GM21717 (cell line): Measurements from ENCODE around the gene COPS4.
A peak's percentile ranks its signal among the peaks of the same experiment; 100 is the strongest.
"Not testable (repeated sequence)": the region's sequence is repeated elsewhere in the genome, so short reads cannot be mapped to it uniquely, and the experiment has no call there.

ENCODE experiments used
- ATAC-seq: cut with Tn5 transposase; IDR thresholded peaks from one replicate; pipeline ENCODE4 v1.9.1; 2021; ENCODE audit warnings: mild to moderate bottlenecking, moderate library complexity; ENCODE audit not compliant: unreplicated experiment

The COPS4 gene

DNA sequence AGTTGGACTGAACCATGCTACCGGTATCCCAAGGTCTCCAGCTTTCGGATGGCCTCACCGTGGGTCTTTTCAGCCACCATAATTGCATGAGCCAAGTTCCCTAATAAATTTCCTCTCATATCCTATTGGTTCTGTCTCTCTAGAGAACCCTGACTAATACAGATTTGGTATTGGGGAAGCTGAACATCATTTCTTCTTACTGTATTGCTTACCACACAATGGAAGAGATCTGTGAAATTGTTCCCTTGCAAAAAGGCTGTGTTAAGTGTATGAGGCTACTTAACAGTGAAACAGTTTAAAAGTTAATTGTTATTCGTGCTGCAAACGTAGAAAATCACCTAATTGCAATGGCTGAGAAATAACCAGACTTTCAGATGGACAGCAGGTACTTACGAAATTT lies 45.6 kb downstream of the COPS4 start:
- ATAC-seq: no peak

GRCh38 chr4:83082777-83083176 lies 47.8 kb downstream of the COPS4 start:
- ATAC-seq: no peak

DNA sequence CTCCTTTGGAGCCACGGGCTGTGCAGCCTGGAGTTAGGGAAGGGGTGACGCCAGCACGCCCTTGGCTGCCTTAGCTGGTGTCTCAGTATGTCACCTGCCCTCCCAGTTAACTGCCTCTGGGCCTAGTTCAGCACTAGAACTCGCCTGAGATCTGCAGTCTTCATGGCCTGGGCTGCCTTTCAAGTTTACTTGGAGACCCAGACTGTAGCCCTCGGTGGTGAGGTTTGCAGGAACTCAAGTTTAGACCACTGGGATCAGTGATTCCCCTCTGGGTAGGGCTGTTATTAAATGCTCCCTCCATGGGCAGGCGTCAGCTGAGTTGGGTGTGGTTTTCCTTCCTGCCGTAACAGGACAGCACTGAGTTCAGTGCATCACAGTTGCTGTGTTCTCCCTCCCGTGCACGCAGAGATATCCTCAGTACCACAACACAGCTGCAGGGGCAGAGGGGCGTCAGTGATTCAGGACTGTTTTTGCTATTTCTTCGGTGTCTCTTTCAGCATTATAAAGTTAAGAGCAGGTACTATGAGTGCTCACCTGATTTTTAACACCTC lies 49.0 kb downstream of the COPS4 start:
- ATAC-seq: no peak

DNA sequence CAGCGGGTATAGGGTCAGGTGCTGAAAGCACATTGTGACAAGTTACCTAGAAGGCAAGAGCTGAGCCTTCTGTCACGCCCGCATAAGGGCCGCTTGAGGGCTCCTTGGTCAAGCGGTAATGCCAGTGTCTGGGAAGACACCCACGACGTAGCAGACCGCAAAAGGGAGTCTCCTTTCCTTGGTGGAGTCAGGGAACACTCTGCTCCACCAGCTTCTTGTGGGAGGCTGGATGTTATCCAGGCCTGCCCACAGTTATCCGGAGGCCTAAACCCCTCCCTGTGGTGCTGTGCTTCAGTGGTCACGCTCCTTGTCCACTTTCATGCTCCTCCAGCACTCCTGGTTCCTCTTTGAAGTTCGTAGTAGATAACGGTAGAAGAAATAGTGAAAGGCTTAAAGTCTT lies 50.0 kb downstream of the COPS4 start:
- ATAC-seq: not testable (repeated sequence)

DNA sequence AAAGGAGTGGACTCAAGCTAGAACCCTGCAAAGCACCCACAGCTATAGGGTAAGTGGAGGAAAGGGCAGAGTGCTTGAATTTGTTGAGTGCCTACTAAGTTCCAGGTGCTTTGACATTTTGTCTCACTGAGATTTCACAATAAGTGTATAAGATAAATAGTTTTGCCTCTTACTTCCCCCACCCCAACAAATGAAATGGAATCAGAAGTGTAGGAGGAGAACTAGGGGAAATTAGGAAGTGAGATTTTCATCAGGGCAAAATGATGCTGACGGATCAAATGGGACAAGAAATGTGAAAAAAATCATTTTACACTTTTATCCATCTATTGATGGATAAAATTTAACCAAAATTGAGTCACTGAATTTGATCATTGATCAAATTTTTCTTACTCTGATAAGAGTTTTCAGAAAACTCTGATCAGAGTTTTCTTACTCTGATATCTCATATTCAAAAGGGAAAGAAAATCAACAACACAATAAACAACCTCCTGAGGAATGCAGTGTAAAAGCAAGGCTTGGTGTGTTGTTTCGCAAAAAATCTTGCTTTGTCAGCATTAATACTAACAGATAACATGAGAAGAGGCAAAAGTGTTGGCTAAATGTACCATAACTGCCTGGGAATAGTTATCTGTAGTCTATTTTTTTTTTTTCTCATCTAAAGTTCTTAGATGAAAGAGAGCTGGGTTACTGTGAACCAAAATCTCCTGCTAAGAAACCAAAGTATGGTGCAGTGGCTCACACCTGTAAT lies 54.6 kb downstream of the COPS4 start:
- no peak for ATAC-seq

DNA sequence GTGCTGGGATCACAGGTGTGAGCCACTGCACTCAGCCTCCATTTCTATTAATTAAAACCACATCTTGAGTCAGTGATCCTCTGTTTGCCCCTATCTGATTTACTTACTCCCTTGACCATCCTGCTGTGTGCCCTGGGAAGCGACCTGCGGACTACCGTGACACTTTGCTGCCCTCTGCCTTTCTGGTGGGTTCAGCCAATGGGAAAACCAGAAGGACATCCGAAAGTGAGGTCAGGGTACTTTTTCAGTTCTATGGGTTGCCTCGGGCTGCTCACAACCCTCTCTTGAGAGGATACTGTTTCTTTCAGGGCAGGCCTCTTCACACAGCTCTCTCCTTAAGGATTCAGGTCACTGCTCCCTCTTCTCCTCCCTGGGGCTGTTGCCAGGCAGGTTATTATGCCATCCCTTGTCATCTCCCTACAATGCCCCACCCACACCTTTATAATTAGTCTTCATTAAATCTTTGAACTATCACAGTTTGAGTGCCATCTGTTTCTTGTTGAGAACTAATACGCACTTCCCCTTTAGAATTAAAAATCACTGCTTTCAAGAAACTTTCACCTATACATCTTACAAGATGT lies 58.2 kb downstream of the COPS4 start:
- no peak for ATAC-seq

- ATAC-seq: no peak
Measured at GRCh38 chr4:83096397-83096796, 61.4 kb downstream of the COPS4 start.

- ATAC-seq: no peak
Measured at GRCh38 chr4:83104991-83105390, 70.0 kb downstream of the COPS4 start.

DNA sequence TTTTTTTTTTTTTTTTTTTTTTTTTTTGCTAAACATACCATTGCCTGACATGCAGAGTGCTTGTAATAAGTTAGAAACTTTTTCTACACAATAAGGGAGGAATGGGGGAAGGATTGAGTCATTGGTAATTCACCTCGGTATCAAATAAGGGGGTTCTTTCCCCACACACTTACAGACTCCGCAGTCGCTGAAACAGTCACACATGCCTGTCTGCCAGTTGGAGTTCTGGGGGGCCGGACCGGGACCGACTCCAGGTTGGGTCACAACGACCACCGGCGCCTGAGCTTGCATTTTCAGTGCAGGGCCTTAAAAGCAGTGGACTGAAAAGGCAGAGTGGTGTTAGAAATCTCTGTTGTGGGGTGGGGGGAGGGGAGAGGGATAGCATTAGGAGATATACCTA lies 72.6 kb downstream of the COPS4 start:
- no peak for ATAC-seq

DNA sequence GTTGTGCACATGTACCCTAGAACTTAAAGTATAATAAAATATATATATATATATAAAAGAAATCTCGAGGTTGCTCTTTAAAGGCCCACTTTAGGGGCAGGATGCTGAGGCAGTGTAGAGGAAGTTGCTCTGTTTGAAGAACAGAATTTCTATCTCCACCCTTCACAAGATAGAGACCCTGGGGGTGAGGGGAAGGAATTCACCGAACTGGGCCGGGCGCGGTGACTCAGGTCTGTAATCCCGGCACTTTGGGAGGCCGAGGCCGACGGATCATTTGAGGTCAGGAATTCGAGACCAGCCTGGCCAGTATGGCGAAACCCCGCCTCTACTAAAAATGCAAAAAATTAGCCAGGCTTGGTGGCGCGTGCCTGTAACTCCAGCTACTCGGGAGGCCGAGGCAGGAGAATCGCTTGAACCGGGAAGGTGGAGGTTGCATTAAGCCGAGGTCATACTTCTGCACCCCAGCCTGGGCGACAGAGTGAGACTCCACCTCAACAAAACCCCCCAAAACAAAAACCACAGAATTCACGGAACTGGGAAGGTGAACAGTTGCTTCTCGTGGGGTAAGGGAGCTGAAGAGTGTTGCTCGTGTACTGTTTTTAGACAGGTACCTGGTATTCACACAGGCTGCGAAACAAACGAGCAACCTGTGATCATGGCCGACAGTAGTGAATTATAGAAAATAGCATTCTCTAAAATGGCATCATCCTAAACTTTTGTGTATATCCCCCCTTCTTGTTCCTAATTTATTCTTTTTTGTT lies 73.3 kb downstream of the COPS4 start:
- no peak for ATAC-seq

- ATAC-seq: peak; percentile 29
Measured at GRCh38 chr4:83109480-83110222, 74.7 kb downstream of the COPS4 start.

DNA sequence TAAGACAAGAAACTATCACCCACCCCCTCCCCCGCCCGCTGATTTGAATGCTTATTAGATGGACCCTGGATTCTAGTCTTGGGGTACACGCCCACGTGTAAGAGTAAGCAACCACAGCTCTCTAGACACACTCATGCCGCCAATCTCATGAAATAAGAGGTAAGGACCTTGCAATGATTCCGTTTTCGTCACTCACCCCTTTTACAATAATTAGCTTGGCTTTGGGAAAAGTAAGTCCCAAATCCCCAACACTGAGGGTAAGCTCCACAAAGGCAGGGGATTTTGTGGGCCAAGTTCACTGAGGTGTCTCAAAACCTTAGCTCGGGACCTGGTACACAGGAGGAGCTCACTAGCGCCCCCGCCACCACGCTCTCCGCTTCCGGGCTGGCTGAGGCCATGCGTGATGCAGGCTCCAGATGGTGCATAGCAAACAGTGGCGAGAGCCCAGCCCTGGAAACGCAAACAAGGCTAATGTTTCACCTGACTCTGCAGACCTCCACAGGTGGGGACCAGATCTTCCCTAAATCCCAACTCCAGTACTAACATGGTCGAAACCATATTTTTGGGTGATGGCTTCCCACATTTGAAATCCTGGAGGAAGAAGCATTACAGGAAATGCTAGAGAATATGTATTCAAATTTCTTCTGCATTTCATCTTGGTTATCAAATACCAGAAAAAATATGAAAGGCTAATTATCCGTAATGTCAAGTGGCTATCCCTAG lies 75.4 kb downstream of the COPS4 start:
- peak; percentile 71 for ATAC-seq

DNA sequence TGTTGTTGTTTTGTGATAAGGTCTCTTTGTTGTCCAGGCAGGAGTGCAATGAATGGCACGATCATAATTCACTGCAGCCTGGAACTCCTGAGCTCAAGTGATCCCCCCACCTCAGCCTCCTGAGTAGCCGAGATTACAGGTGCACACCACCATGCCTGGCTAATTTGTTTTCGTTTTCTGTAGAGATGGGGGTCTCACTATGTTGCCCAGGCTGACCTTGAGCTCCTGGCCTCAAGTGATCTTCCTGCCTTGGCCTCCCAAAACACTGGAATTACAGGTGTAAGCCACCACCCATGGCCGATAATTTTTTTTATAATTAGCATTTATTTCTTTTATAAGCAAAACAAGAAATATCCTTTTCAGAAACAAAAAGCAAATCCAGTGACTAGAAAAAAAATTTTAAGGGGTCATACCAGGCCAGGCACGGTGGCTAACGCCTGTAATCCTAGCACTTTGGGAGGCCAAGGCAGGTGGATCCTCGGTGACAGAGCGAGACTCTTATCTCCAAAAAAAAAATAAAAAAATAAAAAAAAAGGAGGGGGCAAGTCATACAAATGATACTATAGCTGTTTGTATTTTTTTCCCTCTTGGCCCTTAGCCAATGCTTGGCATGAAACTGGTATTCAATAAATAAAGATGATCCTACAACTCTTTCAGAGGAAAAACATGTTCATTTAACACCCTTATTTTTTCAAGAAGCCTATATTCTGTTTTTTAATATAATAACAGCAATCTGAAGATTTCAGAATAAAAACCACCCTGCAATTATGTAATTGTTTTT lies 76.2 kb downstream of the COPS4 start:
- no peak for ATAC-seq

DNA sequence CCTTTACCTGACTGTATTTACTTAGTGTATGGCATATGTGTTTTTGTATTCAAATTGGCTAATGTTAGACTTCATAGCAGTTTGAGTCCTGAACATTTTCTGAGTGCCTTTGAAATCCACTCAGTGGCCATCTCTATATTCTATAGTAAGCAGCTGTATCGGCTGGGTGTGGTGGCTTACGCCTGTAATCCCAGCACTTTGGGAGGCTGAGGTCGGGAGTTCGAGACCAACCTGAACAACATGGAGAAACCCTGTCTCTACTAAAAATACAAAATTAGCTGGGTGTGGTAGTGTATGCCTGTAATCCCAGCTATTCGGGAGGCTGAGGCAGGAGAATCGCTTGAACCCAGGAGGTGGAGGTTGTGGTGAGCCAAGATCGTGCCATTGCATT lies 76.8 kb downstream of the COPS4 start:
- not testable (repeated sequence) for ATAC-seq

DNA sequence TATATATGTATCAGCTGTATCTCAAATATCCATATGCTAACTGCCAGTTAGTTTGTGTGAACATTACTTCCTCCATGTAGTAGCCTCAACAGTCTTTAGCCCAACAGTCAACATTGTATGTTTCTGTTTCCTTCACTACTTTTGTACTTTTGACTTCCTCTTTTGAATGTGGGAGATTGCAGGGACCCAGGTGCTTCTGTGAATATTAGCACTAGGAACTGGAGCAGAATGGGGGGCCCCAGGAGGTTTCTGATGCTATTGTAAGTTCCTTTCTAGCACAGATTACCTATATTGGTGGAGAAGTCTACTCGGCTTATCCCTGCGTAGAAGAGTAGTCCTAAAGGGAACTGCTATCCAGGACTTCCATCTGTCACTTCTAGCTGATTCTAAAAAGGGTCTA lies 77.2 kb downstream of the COPS4 start:
- ATAC-seq: peak; percentile 42

DNA sequence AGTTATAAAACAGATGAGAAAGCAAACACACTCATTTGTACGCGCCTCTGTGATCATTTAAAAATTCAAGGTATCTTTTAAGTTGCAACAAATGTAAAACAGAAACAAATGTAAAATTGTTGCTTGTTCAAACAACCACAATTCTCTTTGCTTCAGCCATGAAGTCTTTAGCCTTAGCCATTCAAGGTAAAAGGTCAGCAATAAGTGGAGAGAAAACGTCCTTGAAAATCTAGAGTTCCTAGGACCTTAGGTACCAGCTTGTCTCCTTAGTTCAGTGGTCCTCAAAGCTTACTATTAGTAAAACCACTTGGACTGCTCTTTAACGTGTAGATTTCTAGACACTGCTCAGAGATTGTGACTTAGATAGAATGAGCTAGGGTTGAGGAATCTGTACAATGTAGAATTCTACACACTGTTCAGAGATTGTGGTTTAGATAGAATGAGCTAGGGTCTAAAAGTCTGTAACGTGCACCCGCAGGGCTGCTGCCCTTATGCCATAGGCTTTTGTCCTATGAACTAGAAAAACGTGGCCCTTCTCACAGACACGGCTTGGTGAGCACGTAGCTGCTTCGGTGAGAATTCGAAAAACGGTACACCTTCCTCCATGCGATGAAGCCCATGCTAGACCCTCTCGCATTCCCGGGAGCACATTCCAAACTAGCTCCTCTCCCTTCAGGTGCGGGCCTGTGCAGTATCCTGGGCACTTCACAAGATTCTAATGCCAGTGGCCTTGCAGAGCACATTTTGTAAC lies 77.9 kb downstream of the COPS4 start:
- ATAC-seq: no peak

GRCh38 chr4:83113429-83113786 lies 78.4 kb downstream of the COPS4 start:
- no peak for ATAC-seq

DNA sequence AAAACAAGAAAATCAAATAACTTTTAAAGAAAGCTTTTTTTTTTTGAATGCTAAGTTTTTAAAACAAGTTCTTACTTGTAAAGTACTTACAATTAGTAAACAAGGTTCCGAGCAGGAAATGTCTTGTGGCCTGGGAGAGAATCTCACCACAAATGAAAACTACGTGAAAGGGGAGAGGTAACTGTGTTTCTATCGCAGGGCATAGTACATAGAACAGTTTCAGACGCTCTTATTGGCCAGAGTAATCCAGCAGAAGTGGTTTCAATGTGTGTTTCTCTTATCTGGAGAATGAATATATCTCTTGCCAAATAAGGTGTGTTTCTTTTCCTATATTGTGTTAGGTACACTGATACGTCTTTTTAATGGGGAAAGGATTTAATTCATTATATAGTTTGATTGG lies 79.6 kb downstream of the COPS4 start, which contains the start of gene PLAC8:
TSS of gene PLAC8 (minus strand) at position 154 of the 400 bp plus-strand sequence. CDS start 6,808 bp downstream, outside the sequence.
- peak; percentile 43 for ATAC-seq

- ATAC-seq: no peak
Measured at GRCh38 chr4:83115000-83115399, 80.0 kb downstream of the COPS4 start.
